ENCODE data around the gene SHANK3. TPM values are rescaled to one million over a fixed set of nuclear protein-coding genes. Genes with fewer than 3 reads are reported as not detected.

Gene SHANK3
- total and polyA plus RNA-seq, 2 experiments from 2014 or later: 0.52 to 4.9 TPM

GRCh38 chr22:50674130-50674500 lies 1.5 kb downstream of the SHANK3 start (continued):
- TF ChIP-seq ZNF462 (CRISPR knock-in tag; IDR thresholded peaks at IDR 0.05) (no peak), EZH2phosphoT487 (IDR thresholded peaks at IDR 0.05; ENCODE audit: unreplicated experiment) (no peak)

GRCh38 chr22:50674606-50675552 lies 2.3 kb downstream of the SHANK3 start:
- peaks cover 39% of the 10 kb centered on the region for H3K27me3 Mint-ChIP-seq (ENCODE audit: insufficient read depth, low read depth, poor library complexity)
- H3K79me2 ChIP-seq (replicated peaks; ENCODE audit: insufficient read depth): no peaks in the 10 kb centered on the region

More at GRCh38 chr22:50674606-50675552, 2.3 kb downstream of the SHANK3 start:
- 0 out of 2 replicates have a peak, but pooled peaks cover 3% of the 10 kb centered on the region for H3F3A ChIP-seq (replicated peaks; ENCODE audit: low read depth)
- H3K4me1 Mint-ChIP-seq: peaks cover 22% of the 10 kb centered on the region
- peak overlapping the region; percentile 69 for H3K4me3 Mint-ChIP-seq
- peak; percentile 79 for ATAC-seq
- peaks cover 34% of the 10 kb centered on the region for H3K27me3 ChIP-seq (ENCODE audit: insufficient read depth)
- DNase-seq (ENCODE audit: low spot score): peak; percentile 94
- H3K9me3 Mint-ChIP-seq: peaks cover 5% of the 10 kb centered on the region; the same call in 2 of the 3 replicates
- TF ChIP-seq POLR2AphosphoS5 (IDR thresholded peaks at IDR 0.05; ENCODE audit: low read depth) (peak; percentile 45; the same call in 1 of the 2 replicates), JUNB (IDR thresholded peaks at IDR 0.05; ENCODE audit: unreplicated experiment) (no peak)
- H3K4me2 ChIP-seq: peak overlapping the region; percentile 74
- no peak overlapping the region for H2AFZ ChIP-seq
- peaks cover 8% of the 10 kb centered on the region for H3K36me3 Mint-ChIP-seq (ENCODE audit: low read depth)
- no peak overlapping the region for H3K27ac ChIP-seq (ENCODE audit: low read depth)
- no peaks in the 10 kb centered on the region; the same call in 1 of the 2 replicates for H4K20me1 ChIP-seq (replicated peaks; ENCODE audit: insufficient read depth)
- H3K36me3 ChIP-seq (ENCODE audit: insufficient read depth): no peaks in the 10 kb centered on the region
- H3K4me1 ChIP-seq (ENCODE audit: insufficient read depth): no peaks in the 10 kb centered on the region
- no peak overlapping the region for H3K27ac Mint-ChIP-seq
- peak overlapping the region; percentile 61 for H3K4me3 ChIP-seq
- H3K9me2 ChIP-seq (ENCODE audit: insufficient read depth): no peaks in the 10 kb centered on the region
